Measurements from ENCODE around the gene SNCAIP.
"Not testable (repeated sequence)": the region's sequence is repeated elsewhere in the genome, so short reads cannot be mapped to it uniquely, and the experiment has no call there.

The SNCAIP gene

DNA sequence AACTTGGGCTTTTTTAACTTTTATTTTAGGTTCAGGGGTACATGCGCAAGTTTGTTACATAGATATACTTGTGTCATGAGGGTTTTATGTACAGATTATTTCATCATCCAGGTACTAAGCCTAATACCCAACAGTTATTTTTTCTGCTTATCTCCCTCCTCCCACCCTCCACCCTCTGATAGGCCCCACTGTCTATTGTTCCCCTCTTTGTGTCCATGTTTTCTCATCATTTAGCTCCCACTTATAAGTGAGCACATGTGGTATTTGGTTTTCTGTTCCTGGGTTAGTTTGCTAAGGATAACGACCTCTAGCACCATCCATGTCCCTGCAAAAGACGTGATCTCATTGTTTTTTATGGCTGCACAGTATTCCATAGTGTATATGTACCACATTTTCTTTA lies 172.1 kb downstream of the SNCAIP start:
- Mint-ChIP-seq H3K9me3 (ENCODE audit: low read depth) (peaks cover 4% of the 10 kb centered on the region), H3K4me1 (ENCODE audit: low read depth) (no peaks in the 10 kb centered on the region), H3K4me3 (no peak overlapping the region), H3K36me3 (no peaks in the 10 kb centered on the region), H3K27me3 (peaks cover 1% of the 10 kb centered on the region), H3K27ac (no peak overlapping the region)

DNA sequence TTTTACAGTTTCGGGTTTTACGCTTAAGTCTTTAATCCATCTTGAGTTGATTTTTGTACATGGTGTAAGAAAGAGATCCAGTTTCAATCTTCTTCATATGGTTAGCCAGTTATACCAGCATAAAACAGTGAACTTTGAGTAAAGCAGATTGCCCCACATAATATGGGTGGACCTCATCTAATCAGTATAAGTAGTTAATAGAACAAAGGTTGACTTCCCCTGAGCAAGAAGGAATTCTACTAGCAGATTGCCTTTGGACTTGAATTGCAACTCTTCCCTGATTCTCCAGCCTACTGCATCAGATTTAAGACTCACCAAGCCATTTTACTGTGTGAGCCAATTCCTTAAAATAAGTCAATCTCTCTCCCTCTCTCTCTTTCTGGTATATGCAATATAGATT lies 173.2 kb downstream of the SNCAIP start:
- Mint-ChIP-seq H3K36me3 (no peaks in the 10 kb centered on the region), H3K4me1 (ENCODE audit: low read depth) (no peaks in the 10 kb centered on the region), H3K27ac (no peak overlapping the region), H3K27me3 (peaks cover 1% of the 10 kb centered on the region), H3K4me3 (no peak overlapping the region), H3K9me3 (ENCODE audit: low read depth) (peaks cover 4% of the 10 kb centered on the region)

DNA sequence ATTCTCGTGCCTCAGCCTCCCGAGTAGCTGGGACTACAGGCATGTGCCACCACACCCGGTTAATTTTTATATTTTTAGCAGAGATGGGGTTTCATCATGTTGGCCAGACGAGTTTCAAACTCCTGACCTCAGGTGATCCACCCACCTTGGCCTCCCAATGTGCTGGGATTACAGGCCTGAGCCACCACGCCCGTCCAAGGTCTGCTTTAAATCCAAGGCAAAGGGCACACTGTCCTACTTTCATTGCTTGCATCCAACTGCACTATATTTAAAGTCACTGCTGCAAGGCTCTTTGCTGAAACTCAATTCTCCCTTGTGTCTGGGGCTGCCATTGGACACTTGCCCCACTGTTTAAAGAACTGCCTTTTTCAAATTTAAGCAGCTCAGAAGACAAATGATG lies 174.6 kb downstream of the SNCAIP start:
- H3K4me3 Mint-ChIP-seq; H3K9me3 Mint-ChIP-seq (ENCODE audit: low read depth); H3K4me1 Mint-ChIP-seq (ENCODE audit: low read depth); H3K27ac Mint-ChIP-seq; H3K36me3 Mint-ChIP-seq; H3K27me3 Mint-ChIP-seq: not testable (repeated sequence)

DNA sequence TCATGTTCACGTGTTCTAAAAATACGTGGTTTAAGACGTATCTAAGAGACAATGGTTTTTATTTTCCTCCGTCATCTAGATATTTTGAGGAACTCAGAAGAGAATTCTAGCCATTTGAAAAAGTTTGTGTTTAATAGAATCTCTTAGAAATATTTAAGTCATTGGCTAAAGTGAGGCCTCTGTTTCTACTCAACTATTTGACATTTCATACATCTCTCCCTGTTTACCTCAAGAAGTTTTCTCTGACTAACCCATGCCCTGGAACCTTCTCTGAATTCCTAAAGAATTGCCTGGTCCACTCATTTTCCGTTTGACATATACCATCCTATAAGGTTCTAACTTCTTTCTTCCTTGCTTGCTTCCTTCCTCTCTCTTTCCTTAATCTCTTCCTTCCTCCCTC lies 178.7 kb downstream of the SNCAIP start:
- H3K9me3 Mint-ChIP-seq (ENCODE audit: low read depth) = no peaks in the 10 kb centered on the region
- H3K27ac Mint-ChIP-seq = no peak overlapping the region
- H3K4me3 Mint-ChIP-seq = no peak overlapping the region
- H3K36me3 Mint-ChIP-seq = no peaks in the 10 kb centered on the region
- H3K4me1 Mint-ChIP-seq (ENCODE audit: low read depth) = no peaks in the 10 kb centered on the region
- no peaks in the 10 kb centered on the region for H3K27me3 Mint-ChIP-seq

- H3K27ac Mint-ChIP-seq = no peak overlapping the region
- no peaks in the 10 kb centered on the region for H3K4me1 Mint-ChIP-seq (ENCODE audit: low read depth)
- H3K9me3 Mint-ChIP-seq (ENCODE audit: low read depth) = no peaks in the 10 kb centered on the region
- no peaks in the 10 kb centered on the region for H3K36me3 Mint-ChIP-seq
- no peaks in the 10 kb centered on the region for H3K27me3 Mint-ChIP-seq
- H3K4me3 Mint-ChIP-seq = no peak overlapping the region
Observed at GRCh38 chr5:122492675-122493074, 180.6 kb downstream of the SNCAIP start.

- Mint-ChIP-seq H3K27me3 (no peaks in the 10 kb centered on the region), H3K36me3 (no peaks in the 10 kb centered on the region), H3K9me3 (ENCODE audit: low read depth) (no peaks in the 10 kb centered on the region), H3K27ac (no peak overlapping the region), H3K4me3 (no peak overlapping the region), H3K4me1 (ENCODE audit: low read depth) (no peaks in the 10 kb centered on the region)
Observed at GRCh38 chr5:122493091-122494021, 181.3 kb downstream of the SNCAIP start.

GRCh38 chr5:122494109-122494508 lies 182.1 kb downstream of the SNCAIP start:
- Mint-ChIP-seq H3K27me3 (no peaks in the 10 kb centered on the region), H3K4me1 (ENCODE audit: low read depth) (no peaks in the 10 kb centered on the region), H3K27ac (no peak overlapping the region)

GRCh38 chr5:122498163-122498562 lies 186.1 kb downstream of the SNCAIP start:
- Mint-ChIP-seq H3K4me1 (ENCODE audit: low read depth) (no peaks in the 10 kb centered on the region), H3K27me3 (no peaks in the 10 kb centered on the region), H3K9me3 (ENCODE audit: low read depth) (no peaks in the 10 kb centered on the region), H3K4me3 (no peak overlapping the region), H3K36me3 (no peaks in the 10 kb centered on the region), H3K27ac (no peak overlapping the region)

More at GRCh38 chr5:122494109-122494508, 182.1 kb downstream of the SNCAIP start:
- no peaks in the 10 kb centered on the region for H3K36me3 Mint-ChIP-seq
- no peaks in the 10 kb centered on the region for H3K9me3 Mint-ChIP-seq (ENCODE audit: low read depth)
- no peak overlapping the region for H3K4me3 Mint-ChIP-seq

GRCh38 chr5:122499585-122499984 lies 187.5 kb downstream of the SNCAIP start:
- no peaks in the 10 kb centered on the region for H3K36me3 Mint-ChIP-seq
- H3K27me3 Mint-ChIP-seq = no peaks in the 10 kb centered on the region
- no peak overlapping the region for H3K4me3 Mint-ChIP-seq
- no peaks in the 10 kb centered on the region for H3K9me3 Mint-ChIP-seq (ENCODE audit: low read depth)
- H3K4me1 Mint-ChIP-seq (ENCODE audit: low read depth) = no peaks in the 10 kb centered on the region
- no peak overlapping the region for H3K27ac Mint-ChIP-seq

DNA sequence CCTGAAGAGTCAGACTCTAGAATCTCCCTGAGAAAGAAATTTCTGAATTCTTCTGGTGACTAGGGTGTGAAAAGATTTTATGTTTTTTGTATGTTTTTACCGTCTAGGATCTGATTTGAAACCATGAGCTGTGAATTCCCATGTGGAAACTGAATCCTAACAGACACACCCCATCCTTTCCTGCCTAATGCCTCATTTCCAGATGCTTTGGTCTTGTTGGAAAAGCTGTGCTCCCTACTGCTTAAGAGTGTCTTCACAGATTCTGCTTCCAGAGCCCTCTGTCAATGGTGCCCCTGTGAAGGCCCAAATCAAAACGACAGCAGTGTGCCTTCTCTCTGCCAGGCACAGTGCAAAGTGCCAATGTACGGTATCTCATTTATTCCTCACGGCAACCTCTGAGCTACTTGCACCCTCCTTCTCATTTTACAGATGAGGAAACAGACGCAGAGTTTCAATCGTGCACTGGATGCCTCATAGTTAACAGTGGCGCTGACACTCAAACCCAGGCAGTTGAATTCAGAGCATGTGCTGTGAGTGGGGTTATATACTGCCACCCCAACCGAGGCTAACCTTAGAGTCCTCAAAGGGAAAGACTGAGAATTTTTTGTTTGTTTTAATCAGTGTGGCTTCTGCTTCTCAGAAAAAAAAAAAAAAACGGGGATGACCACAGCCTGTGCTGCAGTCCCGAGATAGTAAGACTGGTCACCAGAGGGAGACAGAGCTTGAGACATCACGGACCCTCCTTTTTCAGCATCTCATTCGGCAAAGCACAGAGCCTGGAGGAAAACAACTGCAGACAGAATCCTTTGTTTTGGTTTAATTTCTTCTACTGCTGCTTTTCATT lies 188.4 kb downstream of the SNCAIP start:
- no peak overlapping the region for H3K4me3 Mint-ChIP-seq
- no peaks in the 10 kb centered on the region for H3K4me1 Mint-ChIP-seq (ENCODE audit: low read depth)
- no peaks in the 10 kb centered on the region for H3K36me3 Mint-ChIP-seq
- H3K27ac Mint-ChIP-seq = no peak overlapping the region
- H3K9me3 Mint-ChIP-seq (ENCODE audit: low read depth) = no peaks in the 10 kb centered on the region
- H3K27me3 Mint-ChIP-seq = no peaks in the 10 kb centered on the region

- H3K27me3 Mint-ChIP-seq = no peaks in the 10 kb centered on the region
- H3K4me1 Mint-ChIP-seq (ENCODE audit: low read depth) = no peaks in the 10 kb centered on the region
- no peaks in the 10 kb centered on the region for H3K9me3 Mint-ChIP-seq (ENCODE audit: low read depth)
- no peak overlapping the region for H3K27ac Mint-ChIP-seq
- H3K4me3 Mint-ChIP-seq = no peak overlapping the region
- no peaks in the 10 kb centered on the region for H3K36me3 Mint-ChIP-seq
Observed at GRCh38 chr5:122501089-122501435, 189.0 kb downstream of the SNCAIP start.

DNA sequence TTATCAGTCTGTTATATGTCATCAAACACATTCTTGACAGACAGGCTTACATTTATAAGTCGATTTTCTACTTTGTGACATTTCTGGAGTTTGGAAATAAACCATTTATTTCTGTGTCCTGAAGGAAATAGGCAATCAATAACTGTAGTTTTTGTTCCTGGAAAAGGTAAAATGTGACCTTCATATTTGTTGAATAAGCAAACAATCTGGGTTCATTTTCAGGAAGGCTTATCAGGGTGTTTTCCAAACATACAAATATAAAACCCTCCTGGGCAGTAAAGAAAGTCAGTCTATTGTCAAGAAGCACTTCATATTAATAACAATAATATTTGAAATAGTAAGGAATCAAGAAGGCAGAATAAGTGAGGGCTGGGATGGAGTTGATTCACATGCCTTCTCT lies 195.0 kb downstream of the SNCAIP start:
- Mint-ChIP-seq H3K4me3 (no peak overlapping the region), H3K27ac (no peak overlapping the region), H3K4me1 (ENCODE audit: low read depth) (no peaks in the 10 kb centered on the region), H3K27me3 (peaks cover 4% of the 10 kb centered on the region), H3K9me3 (ENCODE audit: low read depth) (no peaks in the 10 kb centered on the region), H3K36me3 (no peaks in the 10 kb centered on the region)

GRCh38 chr5:122507581-122507980 lies 195.5 kb downstream of the SNCAIP start:
- no peak overlapping the region for H3K4me3 Mint-ChIP-seq
- H3K4me1 Mint-ChIP-seq (ENCODE audit: low read depth) = no peaks in the 10 kb centered on the region
- H3K27me3 Mint-ChIP-seq = peaks cover 4% of the 10 kb centered on the region
- no peaks in the 10 kb centered on the region for H3K9me3 Mint-ChIP-seq (ENCODE audit: low read depth)
- peak overlapping the region; percentile 28 for H3K27ac Mint-ChIP-seq
- no peaks in the 10 kb centered on the region for H3K36me3 Mint-ChIP-seq

- no peaks in the 10 kb centered on the region for H3K9me3 Mint-ChIP-seq (ENCODE audit: low read depth)
- H3K4me1 Mint-ChIP-seq (ENCODE audit: low read depth) = no peaks in the 10 kb centered on the region
- peaks cover 4% of the 10 kb centered on the region for H3K27me3 Mint-ChIP-seq
- no peak overlapping the region for H3K27ac Mint-ChIP-seq
- no peak overlapping the region for H3K4me3 Mint-ChIP-seq
- H3K36me3 Mint-ChIP-seq = no peaks in the 10 kb centered on the region
Observed at GRCh38 chr5:122508623-122509022, 196.6 kb downstream of the SNCAIP start.

Measured in activated naive CD8-positive, alpha-beta T cell (primary cell).